HG03095 (cell line): Measurements from ENCODE around the gene NAGPA.
A peak's percentile ranks its signal among the peaks of the same experiment; 100 is the strongest.
"Not testable (repeated sequence)": the region's sequence is repeated elsewhere in the genome, so short reads cannot be mapped to it uniquely, and the experiment has no call there.

Experiments
- ATAC-seq: cut with Tn5 transposase; IDR thresholded peaks from one replicate; pipeline ENCODE4 v1.9.1; 2021; ENCODE audit warnings: moderate library complexity; ENCODE audit not compliant: unreplicated experiment

NAGPA gene

DNA sequence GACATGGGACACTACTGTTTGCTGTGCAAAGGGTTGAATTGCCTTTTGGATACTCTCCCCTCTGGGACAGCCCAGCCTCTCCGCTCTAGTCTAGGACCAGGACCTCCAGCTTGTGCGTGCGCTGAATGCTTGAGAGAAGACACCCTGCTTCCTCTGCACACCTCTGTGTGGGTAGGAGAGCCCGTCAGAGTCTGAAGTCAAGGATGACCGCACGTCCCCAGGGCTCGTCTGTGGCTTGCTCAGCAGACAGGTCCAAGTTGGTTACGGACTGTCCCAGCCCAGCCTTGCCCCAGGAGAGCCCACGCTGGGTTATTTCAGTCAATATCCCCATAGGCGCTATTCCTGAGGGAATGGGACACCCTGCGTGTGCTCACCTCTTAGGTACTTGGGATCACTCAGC is 28.3 kb upstream of the NAGPA start:
- peak; percentile 82 for ATAC-seq

DNA sequence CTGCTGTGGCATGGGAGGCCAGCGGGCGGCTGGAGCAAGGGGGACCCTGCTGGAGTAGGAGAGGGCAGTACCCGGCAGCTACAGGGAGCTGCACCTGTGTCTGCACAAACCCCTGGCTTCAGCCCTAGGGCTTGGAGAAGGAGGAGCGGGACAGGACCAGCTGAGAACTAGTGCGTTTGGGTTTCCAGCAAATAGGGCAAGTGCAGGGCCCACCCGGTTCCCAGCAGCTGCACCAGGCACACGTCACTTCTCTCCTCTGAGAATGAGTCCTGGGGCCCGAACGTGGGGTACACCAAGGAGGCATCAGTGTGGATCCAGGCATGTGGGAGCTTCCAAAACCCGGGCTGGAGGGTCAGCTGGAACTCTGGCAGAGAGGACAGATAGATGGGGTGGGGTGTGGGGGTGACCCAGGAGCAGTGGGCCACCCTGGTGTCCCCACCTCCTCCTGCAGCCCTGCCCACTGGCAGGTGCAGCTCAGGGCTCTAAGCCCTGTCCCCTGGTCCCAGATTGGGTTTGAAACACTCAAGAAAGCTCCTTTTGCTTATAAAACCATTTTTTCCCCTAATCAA is 26.4 kb upstream of the NAGPA start:
- no peak for ATAC-seq

DNA sequence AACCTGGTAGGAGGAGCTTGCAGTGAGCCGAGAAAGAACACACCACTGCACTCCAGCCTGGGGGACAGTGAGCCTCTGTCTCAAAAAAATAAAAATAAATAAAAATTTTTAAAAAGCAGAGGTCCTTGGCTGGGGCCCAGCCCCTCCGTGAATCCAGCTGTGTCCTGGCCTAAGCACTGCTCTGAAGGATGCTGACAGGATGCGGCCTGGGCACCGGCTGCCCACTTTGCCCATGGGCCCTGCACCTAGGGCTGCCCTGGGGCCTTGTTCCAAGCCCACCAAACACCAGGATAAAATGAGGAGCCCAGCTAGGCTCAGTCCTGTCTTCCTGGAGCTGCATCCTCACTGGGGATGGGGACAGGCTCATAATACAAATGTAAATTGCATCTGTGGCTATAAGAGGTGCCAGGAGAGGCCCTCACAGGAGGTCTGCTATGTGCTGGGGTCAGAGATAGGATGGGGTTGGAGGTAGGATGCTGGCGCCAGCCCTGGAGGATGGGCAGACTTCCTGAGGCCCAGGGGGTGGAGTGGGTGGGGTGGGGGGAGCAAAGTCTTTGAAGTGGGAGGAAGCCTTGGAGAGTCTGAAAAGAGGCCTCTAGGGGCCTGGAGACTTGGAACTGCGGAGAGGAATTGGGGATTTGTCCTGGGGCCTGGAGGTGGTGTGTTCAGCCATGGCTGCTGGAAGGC is 25.8 kb upstream of the NAGPA start:
- ATAC-seq: no peak

DNA sequence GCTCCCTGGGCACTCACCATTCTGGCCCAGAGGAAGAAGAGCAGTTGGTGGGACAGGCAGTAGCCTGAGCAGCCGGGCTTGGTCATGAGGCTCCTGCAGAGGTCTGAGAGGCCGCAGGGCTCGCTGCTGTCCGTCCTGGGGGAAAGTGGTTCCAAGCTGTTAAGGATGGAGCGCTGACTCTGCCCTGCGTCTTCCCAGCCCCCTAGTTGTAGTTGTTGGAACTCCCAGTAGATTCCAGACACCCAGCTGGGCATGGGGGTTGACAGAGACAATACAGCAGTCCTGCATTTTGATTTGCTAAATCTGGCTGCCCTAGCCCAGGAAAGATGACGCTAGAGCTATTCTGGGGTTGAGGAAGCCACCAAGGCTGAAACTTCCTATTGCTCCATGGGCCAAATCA is 24.7 kb upstream of the NAGPA start:
- ATAC-seq: no peak

DNA sequence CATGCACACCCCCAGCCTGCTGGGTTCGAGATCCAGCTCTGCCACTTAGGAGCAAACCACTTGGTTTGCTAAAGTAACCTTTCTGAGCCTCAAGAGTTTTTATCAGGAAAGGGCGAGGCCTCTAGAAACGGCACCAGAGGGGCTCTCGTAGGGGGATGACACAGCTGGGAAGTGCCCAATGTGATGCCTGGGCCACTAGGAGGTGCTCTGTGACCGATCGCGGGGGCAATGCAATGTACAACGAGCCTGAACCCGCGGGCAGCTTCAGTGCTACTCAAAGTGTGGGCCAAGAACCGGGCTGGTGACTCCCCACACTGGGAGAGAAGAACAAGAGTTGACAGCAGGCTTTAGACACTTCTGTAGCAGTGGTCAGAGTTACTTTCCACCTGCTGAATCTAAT is 22.6 kb upstream of the NAGPA start:
- no peak for ATAC-seq

DNA sequence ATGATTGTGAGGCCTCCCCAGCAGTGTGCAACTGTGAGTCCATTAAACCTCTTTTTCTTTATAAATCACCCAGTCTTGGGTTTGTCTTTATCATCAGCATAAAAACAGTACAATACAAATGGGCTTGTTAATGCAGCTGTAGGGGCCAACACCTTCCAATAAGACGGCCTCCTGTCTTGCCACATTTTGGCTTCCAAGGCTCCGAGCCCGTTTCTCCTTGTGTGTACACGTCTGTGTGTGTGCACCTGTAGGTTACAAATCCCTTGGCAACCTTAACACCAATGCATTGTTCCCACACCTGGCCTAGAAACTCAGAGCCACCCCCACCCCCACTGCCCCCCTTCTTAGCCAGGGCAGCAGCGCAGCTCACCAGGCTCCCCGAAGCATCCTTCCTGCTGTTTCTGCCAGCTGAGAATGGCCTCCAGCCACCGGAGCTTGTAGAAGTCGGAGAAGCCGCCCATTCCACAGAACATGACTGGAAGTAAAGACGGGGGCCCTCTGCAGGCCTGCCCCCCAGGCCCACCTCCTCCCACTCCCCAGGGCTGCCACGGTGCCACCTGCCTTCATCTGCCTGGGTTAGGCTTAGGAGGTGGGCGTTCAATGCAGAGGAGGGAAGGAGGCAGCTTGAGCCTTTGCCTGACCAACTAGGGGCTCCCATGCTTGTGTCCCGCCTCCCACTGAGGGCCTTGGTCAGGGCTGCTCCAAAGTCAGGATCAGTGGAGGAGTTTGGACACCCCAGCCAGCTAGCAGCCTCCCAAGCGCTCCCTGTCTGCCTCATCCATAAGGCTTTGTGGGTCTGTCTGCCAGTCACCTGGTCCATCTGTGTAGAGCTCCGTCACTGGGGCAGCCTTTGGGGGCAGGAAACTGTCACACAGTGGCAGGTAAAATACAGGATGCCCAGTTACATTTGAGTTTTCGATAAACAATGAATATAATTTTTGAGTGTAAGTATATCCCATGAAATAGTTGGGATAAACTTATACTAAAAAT is 21.4 kb upstream of the NAGPA start:
- no peak for ATAC-seq

DNA sequence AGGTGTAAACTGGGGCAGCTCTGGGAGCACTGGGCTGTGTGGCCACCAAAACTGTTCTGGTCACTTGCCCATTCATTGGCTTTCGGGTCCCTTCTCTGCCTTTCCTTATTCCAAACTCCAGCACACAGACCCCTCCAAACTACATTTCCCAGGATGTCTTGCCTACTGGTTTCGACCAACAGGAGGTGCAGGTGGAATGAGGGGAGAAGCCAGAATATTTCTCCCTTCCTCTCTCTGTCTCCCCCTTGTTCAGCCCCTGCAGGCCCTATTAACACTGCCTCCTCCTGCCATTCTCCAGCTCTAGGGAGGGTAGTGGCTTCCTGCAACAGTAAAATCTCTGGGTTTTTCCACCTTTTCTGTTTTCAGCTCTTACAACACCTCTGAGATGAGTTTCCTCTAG is 13.2 kb upstream of the NAGPA start:
- no peak for ATAC-seq

DNA sequence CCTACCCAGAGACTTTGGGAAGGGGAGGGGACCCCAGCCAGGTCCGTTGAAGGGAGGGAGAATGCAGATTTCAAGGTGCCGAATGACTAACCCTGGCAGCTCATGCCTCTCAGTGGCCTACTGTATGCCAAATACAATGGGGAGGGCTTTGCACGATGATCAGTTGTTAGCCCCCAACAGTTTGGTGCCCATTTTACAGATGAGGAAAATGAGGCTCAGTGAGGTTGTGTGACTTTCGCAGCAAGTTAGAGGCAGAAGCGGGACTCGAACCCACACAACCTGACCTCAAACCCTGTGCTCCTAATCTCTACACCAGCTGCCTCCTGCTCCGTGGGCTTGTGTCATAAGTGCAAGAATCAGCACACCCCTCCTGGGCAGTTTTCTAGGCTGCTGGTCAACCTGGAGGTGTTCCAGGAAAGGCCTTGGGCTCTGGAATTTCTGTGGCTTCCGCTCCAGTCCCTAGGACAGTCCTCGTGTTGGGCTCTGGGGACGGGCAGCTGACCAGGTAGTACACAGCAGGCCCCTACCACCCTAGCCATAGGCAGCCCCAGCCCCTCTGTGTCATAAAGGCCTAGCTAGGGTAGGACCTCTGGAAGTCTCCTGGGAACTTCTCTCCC is 11.9 kb upstream of the NAGPA start:
- no peak for ATAC-seq

DNA sequence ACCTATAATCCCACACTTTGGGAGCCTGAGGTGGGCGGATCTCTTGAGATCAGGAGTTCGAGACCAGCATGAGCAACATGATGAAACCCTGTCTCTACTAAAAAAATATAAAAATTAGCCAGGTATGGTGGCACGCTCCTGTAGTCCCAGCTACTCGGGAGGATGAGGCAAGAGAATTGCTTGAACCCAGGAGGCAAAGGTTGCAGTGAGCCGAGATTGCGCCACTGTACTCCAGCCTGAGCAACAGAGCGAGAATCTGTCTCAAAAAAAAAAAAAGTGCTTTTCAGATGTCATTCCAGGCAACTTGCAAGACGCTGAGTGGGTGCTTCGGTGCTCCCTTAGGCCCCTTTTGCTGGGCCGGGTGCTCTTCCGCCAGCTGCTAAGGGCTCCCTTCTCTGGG is 10.8 kb upstream of the NAGPA start:
- not testable (repeated sequence) for ATAC-seq

DNA sequence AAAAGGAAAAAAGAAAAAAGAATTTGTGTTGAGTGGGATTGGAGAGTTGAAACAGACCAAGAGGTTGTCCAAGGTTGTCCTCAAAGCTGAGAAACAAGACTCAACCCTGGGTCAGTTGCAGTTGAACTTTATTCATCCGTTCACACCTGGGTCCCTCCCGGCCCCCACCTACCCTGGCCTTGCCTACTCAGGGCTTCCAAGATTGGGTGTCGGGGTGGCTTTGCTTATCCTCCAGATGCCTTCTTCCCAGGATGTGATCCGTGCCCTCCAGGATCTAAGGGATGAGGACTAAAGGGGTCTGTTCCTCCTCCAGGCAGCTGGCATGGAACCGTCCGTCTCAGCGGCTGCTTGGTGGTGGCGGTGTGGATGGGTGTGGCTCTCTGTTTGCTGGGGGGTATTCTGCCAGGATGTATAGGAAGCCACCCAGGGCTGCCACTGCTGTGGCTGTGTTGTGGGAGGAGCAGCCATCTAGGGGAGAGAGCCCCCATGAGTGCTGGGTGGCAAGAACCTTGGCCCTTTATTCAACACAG is 10.3 kb upstream of the NAGPA start:
- ATAC-seq: no peak

DNA sequence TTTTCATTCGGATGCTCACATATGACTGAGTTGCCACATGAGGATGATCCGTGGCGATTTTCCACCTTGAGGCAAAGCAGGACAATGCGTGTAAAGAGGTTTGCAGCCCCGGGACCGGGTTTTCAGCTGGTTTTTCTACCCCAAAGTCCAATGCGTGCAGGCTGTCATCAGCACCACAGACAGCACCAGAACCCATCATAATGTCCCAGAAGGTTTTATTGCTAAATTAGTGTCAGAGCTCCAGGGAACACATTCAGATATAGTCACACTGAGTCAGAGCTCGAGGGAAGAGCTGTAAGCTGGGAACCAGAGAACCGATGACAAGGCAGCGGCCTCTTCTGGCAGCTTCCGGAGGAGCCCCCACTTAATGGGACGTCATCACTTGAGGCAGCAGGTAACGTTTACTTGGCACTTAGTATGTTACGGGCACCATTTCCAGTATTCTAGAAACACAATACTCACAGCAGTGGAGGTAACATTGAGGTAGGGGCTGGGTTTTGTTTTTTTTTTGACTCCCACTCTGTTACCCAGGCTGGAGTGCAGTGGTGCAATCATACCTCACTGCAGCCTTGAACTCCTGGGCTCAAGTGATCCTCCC is 8.9 kb upstream of the NAGPA start:
- no peak for ATAC-seq

DNA sequence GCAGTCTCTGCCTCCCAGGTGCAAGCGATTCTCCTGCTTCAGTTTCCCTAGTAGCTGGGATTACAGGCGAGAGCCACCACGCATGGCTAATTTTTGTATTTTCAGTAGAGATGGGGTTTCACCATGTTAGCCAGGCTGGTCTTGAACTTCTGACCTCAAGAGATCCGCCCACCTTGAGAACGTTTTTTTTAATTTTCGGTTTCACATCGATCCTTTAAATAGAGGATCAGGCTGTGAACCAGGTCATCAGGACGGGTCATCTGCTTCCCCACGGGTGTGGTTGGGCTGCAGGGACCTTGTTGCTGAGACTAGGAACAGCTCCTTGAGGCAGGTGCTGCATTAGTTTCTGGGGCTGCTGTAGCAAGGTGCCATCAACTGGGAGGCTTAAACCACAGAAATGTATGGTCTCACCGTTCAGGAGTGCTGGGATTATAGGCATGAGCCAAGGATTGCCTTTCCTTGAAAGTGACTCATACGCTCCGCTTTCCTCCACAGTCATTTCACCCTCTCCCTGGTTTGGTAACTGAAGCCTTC is 7.9 kb upstream of the NAGPA start:
- peak; percentile 78 for ATAC-seq

DNA sequence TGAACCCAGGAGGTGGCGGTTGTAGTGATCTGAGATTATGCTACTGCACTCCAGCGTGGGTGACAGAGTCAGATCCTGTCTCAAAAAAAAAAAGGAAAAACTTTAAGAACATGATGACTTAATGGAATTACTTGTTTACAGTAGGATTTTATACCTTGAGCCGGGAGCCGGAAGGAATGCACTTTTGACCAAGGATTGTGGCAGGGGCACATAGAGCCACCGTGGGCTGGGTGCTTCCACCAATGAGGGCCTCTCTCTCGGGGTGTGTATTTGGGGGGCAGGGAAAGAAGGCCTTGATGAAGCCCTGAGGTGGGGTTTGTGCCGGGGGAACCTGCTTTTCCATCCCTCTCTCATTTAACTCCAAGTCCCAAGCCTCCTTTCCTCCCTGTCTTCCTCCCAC is 6.7 kb upstream of the NAGPA start:
- no peak for ATAC-seq

DNA sequence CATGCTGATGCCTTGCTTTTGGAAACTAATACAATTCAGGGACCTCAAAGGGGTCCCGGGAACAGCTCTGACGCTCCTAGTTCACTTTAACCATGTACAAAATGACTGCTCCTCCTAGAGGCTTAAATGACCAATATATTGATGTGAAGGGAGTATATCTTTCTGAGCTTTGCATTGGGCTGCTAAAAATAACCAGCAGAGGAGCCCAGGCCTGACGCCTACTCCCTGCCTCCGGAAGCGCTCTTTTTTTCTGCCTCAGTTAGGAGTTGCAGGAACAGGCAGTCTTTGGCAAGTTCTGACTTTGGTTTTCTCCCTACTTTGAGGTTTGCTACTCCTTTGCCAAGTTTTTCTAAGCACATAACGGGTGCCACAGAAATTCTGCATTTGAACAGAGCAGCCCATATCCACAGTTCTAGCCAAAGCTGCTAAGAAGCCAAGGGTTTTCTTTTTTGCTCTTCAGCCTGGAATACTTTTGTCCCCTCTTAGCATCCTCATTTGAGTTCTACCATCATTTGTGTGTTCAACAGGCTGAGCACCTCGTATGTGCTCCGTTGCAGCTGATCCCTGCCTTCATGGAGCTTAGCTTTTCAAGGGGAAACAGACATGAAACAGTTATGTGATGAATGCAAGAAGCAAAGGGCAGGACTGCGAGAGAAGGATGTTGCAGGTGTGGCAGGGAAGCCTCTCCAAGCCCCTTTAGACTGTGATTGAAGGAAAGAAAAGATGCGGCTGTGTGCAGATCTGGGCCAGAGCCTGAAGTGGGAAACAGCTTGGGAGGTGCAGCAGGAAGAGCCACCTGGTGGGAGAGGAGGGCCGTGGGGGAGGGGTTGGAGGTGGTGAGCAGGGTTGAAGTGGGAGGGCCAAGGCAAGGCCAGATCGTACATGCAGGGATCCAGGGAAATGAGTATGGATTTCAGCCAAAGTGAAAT is 2.8 kb upstream of the NAGPA start:
- no peak for ATAC-seq

DNA sequence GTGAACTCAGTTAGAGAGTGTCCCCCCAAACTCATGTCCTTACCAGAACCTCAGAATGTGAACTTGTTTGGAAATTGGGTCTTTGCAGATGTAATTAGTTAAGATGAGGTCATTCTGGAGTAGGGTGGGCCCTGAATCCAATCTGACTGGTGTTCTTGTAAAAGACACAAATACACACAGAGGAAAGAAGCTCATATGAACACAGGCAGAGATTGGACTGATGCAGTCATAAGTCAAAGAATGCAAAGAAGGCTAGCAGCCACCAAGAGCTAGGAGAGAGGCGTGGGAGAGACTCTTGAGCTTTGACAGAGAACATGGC is 2.1 kb upstream of the NAGPA start:
- no peak for ATAC-seq

DNA sequence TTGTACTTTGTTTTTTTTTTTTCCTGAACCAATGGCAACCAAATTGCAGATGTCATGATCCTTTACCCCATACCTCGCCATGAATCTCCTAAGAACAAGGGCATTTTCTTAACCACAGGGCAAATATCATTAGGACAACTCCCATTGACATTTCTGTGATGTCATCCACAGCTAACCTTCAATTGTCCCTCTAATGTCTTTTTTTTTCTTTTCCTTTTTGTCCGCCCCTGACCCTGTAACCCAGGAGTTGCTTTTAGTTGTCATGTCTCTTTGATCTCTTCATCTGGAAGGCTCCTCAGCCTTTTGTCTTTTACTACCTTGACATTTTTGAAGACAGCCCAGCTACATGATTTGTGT is 410 bp upstream of the NAGPA start:
- ATAC-seq: no peak

DNA sequence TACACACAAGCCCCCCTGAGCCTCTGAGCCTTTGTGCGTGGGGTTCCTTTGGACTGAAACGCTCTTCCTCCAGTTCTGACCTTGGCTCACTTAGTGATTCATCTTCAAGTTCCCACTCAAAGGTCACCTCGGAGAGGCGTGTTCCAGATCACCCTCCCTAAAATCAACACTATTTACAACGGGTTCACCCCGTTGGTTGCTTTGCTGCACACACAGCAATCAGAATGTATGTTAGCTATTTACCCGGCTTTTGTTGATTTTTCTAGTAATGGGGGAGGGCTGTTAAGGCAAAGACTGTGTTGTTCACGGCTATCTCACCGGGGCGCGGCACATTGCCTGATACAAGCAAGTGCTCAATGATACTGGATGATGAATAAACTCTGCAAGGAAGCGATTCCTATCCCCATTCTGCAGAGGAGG is 977 bp downstream of the NAGPA start:
- no peak for ATAC-seq

DNA sequence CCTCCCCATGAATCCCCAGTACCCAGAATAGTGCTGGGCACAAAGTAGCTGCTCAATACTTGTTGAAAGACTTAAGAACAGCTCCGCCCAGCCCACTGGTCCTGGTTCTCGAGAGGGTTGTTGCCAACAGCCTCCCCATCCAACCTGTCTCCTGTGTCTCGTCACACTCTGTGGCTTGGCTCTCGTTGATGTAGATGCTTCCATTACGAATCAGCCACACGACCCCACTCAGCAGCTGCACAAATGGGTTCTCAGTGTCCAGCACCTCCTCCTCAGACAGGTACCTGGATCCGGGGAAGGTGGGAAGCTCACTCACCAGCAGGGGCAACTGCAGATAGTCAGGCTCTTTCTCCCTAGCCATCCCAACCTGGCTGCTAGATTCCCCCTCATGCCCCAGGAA is 2.1 kb downstream of the NAGPA start:
- no peak for ATAC-seq

DNA sequence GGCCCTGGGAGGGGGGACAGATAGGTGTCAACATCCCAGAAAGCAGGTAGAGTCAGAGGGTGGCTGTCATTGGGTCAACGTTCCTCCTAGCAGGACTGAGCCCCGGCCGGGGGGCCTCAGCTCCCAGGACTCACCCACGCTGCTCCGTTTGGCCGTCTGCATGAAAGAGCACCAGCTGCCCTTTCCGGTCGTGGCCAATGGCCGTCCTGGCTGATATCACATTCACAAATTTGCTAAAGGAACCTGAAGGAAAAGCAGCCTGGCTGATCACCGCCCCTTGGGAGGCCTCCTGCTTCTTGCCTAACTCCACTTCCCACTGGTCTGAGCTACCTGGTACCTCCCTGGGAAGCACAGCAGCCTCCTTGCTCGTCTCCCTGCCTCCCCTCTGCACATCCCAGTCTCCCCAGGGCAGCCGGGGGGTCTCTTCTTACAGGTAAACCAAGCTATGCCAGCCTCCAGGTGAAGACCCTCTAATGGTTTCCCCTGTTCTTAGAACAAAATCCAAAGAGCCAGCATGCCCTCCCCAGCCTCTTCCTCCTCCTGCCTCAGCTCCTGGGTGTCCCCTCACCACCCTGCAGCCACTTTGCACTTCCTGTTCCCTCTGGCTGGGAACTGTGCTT is 3.4 kb downstream of the NAGPA start:
- no peak for ATAC-seq
